Endothelial cell of umbilical vein (primary cell): ENCODE results near the gene ADM2. TPM values are rescaled to one million over a fixed set of nuclear protein-coding genes. Genes with fewer than 3 reads are reported as not detected.

Source experiments
- BruUV-seq: library from RNA; stranded (reverse); fragments of 400-500 nt; replicated peaks from 2 replicates; lab custom pipeline; 2021; lab: Mats Ljungman, UMichigan
- CTCF ChIA-PET: fragments of 300-600, 350-600 bp; sonication (Branson Sonifier 250); formaldehyde crosslinking; loops from one replicate; lab custom pipeline; 2021; ENCODE audit warnings: antibody characterized with exemption, inconsistent platforms; lab: Charles Lee
- POLR2A ChIA-PET: fragments of 300-600, 350-600 bp; sonication (Branson Sonifier 250); formaldehyde crosslinking; loops from one replicate; lab custom pipeline; 2021; ENCODE audit warnings: antibody characterized with exemption, inconsistent platforms; lab: Charles Lee
- DNase-seq: peaks from one replicate; pipeline ENCODE4 v3.0.0-alpha.2; 2011; ENCODE audit warnings: low read depth, low spot score
- FAIRE-seq: peaks from 2 replicates; lab custom pipeline; 2011; peaks lifted over from hg19 to GRCh38; lab: Jason Lieb, UNC
- H2AFZ ChIP-seq: 2 replicates; pipeline ENCODE4 v1.6.0; 2012; ENCODE audit warnings: low read depth, low read length, control low read depth, inconsistent platforms
- H3K27ac ChIP-seq: 2 replicates; pipeline ENCODE4 v1.5.1; 2011; ENCODE audit warnings: low read depth, mild to moderate bottlenecking, control low read depth, low read length, moderate library complexity; ENCODE audit not compliant: insufficient read depth
- H3K27me3 ChIP-seq, 2 experiments: 2 replicates each; pipeline versions ENCODE4 v1.6.0 to v1.6.1; 2011; ENCODE audit warnings: low read length in 2 of 2, mixed read lengths in 1 of 2; ENCODE audit not compliant: control insufficient read depth in 2 of 2, insufficient read depth in 2 of 2
- H3K36me3 ChIP-seq, 2 experiments: 2 replicates in 1 of 2; 3 replicates in 1 of 2; pipeline ENCODE4 v1.5.1; 2011; ENCODE audit warnings: low read length in 2 of 2, mild to moderate bottlenecking in 1 of 2, moderate library complexity in 1 of 2; ENCODE audit not compliant: control insufficient read depth in 2 of 2, insufficient read depth in 2 of 2; ENCODE audit errors: extremely low read depth in 1 of 2
- H3K4me1 ChIP-seq: 3 replicates; pipeline ENCODE4 v1.5.1; 2011; ENCODE audit warnings: mild to moderate bottlenecking, low read length; ENCODE audit not compliant: control insufficient read depth, insufficient read depth; ENCODE audit errors: extremely low read depth
- H3K4me2 ChIP-seq: 2 replicates; pipeline ENCODE4 v1.6.1; 2011; ENCODE audit warnings: low read length, control low read depth, mixed read lengths; ENCODE audit not compliant: insufficient read depth
- H3K4me3 ChIP-seq, 3 experiments: fragments of 200-600 bp in 1 of 3; sonication (generic), shearing (Covaris generic) in 1 of 3; replicated peaks in 1 of 3; 2 replicates each; pipeline ENCODE4 v1.5.1; 2011 to 2016; ENCODE audit warnings: control low read depth in 3 of 3, low read length in 3 of 3, mild to moderate bottlenecking in 2 of 3, inconsistent platforms in 1 of 3, low read depth in 1 of 3, moderate library complexity in 1 of 3; ENCODE audit not compliant: insufficient read depth in 1 of 3
- H3K79me2 ChIP-seq: 2 replicates; pipeline ENCODE4 v1.6.0; 2012; ENCODE audit warnings: low read length, inconsistent platforms; ENCODE audit not compliant: control insufficient read depth, insufficient read depth
- H3K9ac ChIP-seq: replicated peaks from 2 replicates; pipeline ENCODE3; 2011; ENCODE audit warnings: low read length, control low read depth; ENCODE audit not compliant: insufficient read depth; ENCODE audit errors: extremely low read depth
- H3K9me1 ChIP-seq: replicated peaks from 3 replicates; pipeline ENCODE4 v1.6.0; 2011; ENCODE audit warnings: mild to moderate bottlenecking, low read length; ENCODE audit not compliant: control insufficient read depth, insufficient read depth; ENCODE audit errors: extremely low read depth
- H3K9me3 ChIP-seq: replicated peaks from 2 replicates; pipeline ENCODE4 v1.5.1; 2012; ENCODE audit warnings: low read length, inconsistent platforms; ENCODE audit not compliant: control insufficient read depth, insufficient read depth
- H4K20me1 ChIP-seq: replicated peaks from 2 replicates; pipeline ENCODE3; 2011; ENCODE audit warnings: mild to moderate bottlenecking, low read length; ENCODE audit not compliant: control insufficient read depth, insufficient read depth; ENCODE audit errors: extremely low read depth
- EZH2 ChIP-seq: IDR thresholded peaks from 2 replicates; pipeline ENCODE4 v1.6.1; 2012; ENCODE audit warnings: borderline replicate concordance, low read depth, mild to moderate bottlenecking, moderate library complexity, low read length, inconsistent platforms; ENCODE audit not compliant: severe bottlenecking
- GATA2 ChIP-seq: IDR thresholded peaks from 2 replicates; pipeline ENCODE4 v1.7.0; 2011; ENCODE audit warnings: low read depth, mild to moderate bottlenecking, moderate library complexity, mixed read lengths, low read length; ENCODE audit not compliant: insufficient read length, insufficient read depth
- MYC ChIP-seq: IDR thresholded peaks from one replicate; pipeline ENCODE4 v1.6.1; 2011; ENCODE audit warnings: mild to moderate bottlenecking, low read depth, low read length
- POLR2A ChIP-seq: IDR thresholded peaks from 2 replicates; pipeline ENCODE4 v1.6.1; 2012; ENCODE audit warnings: low read depth, mild to moderate bottlenecking, control low read depth, low read length
- POLR2AphosphoS5 ChIP-seq: IDR thresholded peaks from 2 replicates; pipeline ENCODE4 v1.6.1; 2012; ENCODE audit warnings: low read depth, mild to moderate bottlenecking, control low read depth, low read length, moderate library complexity; ENCODE audit not compliant: insufficient read depth
- dilution Hi-C: fragments of 300-500 bp; cut with MboI; formaldehyde crosslinking; loops from one replicate; pipeline ENCODE4 v1.15.0; 2019; ENCODE audit warnings: low sequenced_read_pairs; ENCODE audit not compliant: extremely low pct_ligation_motif_present
- intact Hi-C: fragments of 100-400 bp; cut with micrococcal nuclease; formaldehyde crosslinking; loops from one replicate; pipeline ENCODE4 v1.10.0; 2022
- polyA plus RNA-seq, 4 experiments: library from polyadenylated mRNA; depleted of rRNA in 3 of 4; stranded (reverse) in 3 of 4; unstranded in 1 of 4; fragments of >200 nt; gene quantifications; 2 replicates each; pipeline versions ENCODE4 v1.2.1 to v1.2.3, GENCODE V29; 2011 to 2012; ENCODE audit warnings: missing spikeins in 1 of 4
- total RNA-seq: library from RNA; stranded (reverse); gene quantifications from 2 replicates; pipeline ENCODE4 v1.2.3, GENCODE V29; 2021
- TF ChIP-seq, protein P1 (sequence below), 2 donors: IDR thresholded peaks; 1 replicate in 1 of 2; 2 replicates in 1 of 2; pipeline ENCODE4 v1.5.1; 2011; ENCODE audit warnings: low read length in 2 of 2, mild to moderate bottlenecking in 2 of 2, moderate library complexity in 2 of 2, control low read depth in 1 of 2, inconsistent platforms in 1 of 2, low read depth in 1 of 2; ENCODE audit not compliant: insufficient read depth in 1 of 2; ENCODE audit errors: extremely low read depth in 1 of 2

ADM2 gene
- total and polyA plus RNA-seq, 2 donors (not counting 3 experiments of a cell fraction or from before 2014, with no cell fraction given) = 0.28 to 1.5 TPM

- Histone ChIP-seq H3K36me3 (peaks cover 0 to 70% of the 10 kb centered on the region in 2 experiments), H3K9me1 (no peaks in the 10 kb centered on the region), H3K9ac (no peak overlapping the region), H3K4me1 (no peaks in the 10 kb centered on the region), H2AFZ (no peak overlapping the region), H3K4me2 (no peak overlapping the region), H3K79me2 (no peaks in the 10 kb centered on the region), H3K9me3 (no peaks in the 10 kb centered on the region), H3K27ac (no peak overlapping the region), H4K20me1 (no peaks in the 10 kb centered on the region), H3K4me3 (no peak overlapping the region), H3K27me3 (no peaks in the 10 kb centered on the region)
- ChIA-PET CTCF (no interaction called here), POLR2A (no interaction called here)
- BruUV-seq = no TSS peak
- TF ChIP-seq, protein P1, sequence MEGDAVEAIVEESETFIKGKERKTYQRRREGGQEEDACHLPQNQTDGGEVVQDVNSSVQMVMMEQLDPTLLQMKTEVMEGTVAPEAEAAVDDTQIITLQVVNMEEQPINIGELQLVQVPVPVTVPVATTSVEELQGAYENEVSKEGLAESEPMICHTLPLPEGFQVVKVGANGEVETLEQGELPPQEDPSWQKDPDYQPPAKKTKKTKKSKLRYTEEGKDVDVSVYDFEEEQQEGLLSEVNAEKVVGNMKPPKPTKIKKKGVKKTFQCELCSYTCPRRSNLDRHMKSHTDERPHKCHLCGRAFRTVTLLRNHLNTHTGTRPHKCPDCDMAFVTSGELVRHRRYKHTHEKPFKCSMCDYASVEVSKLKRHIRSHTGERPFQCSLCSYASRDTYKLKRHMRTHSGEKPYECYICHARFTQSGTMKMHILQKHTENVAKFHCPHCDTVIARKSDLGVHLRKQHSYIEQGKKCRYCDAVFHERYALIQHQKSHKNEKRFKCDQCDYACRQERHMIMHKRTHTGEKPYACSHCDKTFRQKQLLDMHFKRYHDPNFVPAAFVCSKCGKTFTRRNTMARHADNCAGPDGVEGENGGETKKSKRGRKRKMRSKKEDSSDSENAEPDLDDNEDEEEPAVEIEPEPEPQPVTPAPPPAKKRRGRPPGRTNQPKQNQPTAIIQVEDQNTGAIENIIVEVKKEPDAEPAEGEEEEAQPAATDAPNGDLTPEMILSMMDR (IDR thresholded peaks at IDR 0.05; ENCODE audit: extremely low read depth in 1 of 2, insufficient read depth in 1 of 2, low read depth in 1 of 2, low read length in 2 of 2) = no peak
- TF ChIP-seq POLR2AphosphoS5 = no peak
- no peak for TF ChIP-seq POLR2A
- TF ChIP-seq MYC = no peak
- no peak for TF ChIP-seq EZH2
- no peak for TF ChIP-seq GATA2
- no peak for FAIRE-seq
- DNase-seq = no peak
- intact Hi-C loops (no loop called here), dilution Hi-C loops (no loop called here)
These were observed 21.7 kb upstream of the ADM2 start for GRCh38 chr22:50459496-50460140.
